Left lung (tissue), 10 donors: ENCODE data around the gene SENP6. TPM values are rescaled to one million over a fixed set of nuclear protein-coding genes. Genes with fewer than 3 reads are reported as not detected.
"Not testable (repeated sequence)": the region's sequence is repeated elsewhere in the genome, so short reads cannot be mapped to it uniquely, and the experiment has no call there.

Experiments used
- ATAC-seq: fragments of 200-7000 bp; cut with Tn5 transposase; one replicate; pipeline ENCODE4 v1.9.1; 2020; ENCODE audit warnings: moderate library complexity
- DNase-seq, 4 donors: peaks; one replicate each; pipeline ENCODE4 v3.0.0-alpha.2; 2013 to 2020
- H3K27ac ChIP-seq, 2 donors: fragments of 200-600 bp; sonication (generic) in 1 of 2; one replicate each; pipeline versions ENCODE4 v1.5.0 to v1.8.0; 2020 to 2021
- H3K27me3 ChIP-seq, 2 donors: fragments of 200-600 bp; sonication (generic) in 1 of 2; one replicate each; pipeline versions ENCODE4 v1.5.0 to v1.8.0; 2020 to 2021
- H3K36me3 ChIP-seq, 2 donors: fragments of 200-600 bp; sonication (generic) in 1 of 2; one replicate each; pipeline versions ENCODE4 v1.5.0 to v1.8.0; 2020 to 2021
- H3K4me1 ChIP-seq, 2 donors: fragments of 200-600 bp; one replicate each; pipeline ENCODE4 v1.8.0; 2021
- H3K4me3 ChIP-seq, 2 donors: fragments of 200-600 bp; sonication (generic) in 1 of 2; one replicate each; pipeline versions ENCODE4 v1.5.0 to v1.8.0; 2020 to 2021; ENCODE audit warnings: mild to moderate bottlenecking in 1 of 2
- H3K9me3 ChIP-seq, 2 donors: fragments of 200-600 bp; sonication (generic) in 1 of 2; one replicate each; pipeline versions ENCODE4 v1.5.0 to v1.8.0; 2020 to 2021
- CTCF ChIP-seq, 2 donors: fragments of 200-600 bp; sonication (generic) in 1 of 2; IDR thresholded peaks; one replicate each; pipeline versions ENCODE4 v1.5.0 to v1.8.0; 2021; ENCODE audit warnings: antibody characterized with exemption in 2 of 2
- intact Hi-C, 2 donors: fragments of 100-400 bp; cut with DNase I; formaldehyde crosslinking; loops; one replicate each; pipeline versions ENCODE4 v1.11.2 to v1.14.2; 2022
- polyA plus RNA-seq, 6 donors: library from polyadenylated mRNA; unstranded; fragments of 120-200 nt; gene quantifications; one replicate each; pipeline ENCODE4 v1.2.1, GENCODE V29; 2013; ENCODE audit not compliant: insufficient read length in 6 of 6
- total RNA-seq, 2 donors: library from RNA; stranded (reverse); fragmentation: NEBNext Ultra II Directional; extraction: Animal tissue kit (Norgen Biotek cat#: 25700); gene quantifications; one replicate each; pipeline ENCODE4 v1.2.1, GENCODE V29; 2021
- donor health status: DM: no; HTN: yes; CAD: no.
- donor health status: DM: no; HTN: no; CAD: no.

The SENP6 gene
- total and polyA plus RNA-seq, 8 donors: 72.8 to 185 (median 163) TPM

GRCh38 chr6:75566137-75566767, 35.4 kb upstream of the SENP6 start:
- ATAC-seq: no peak

GRCh38 chr6:75568100-75568499, 33.6 kb upstream of the SENP6 start:
- DNase-seq (no peak), ATAC-seq (no peak)
- H3K4me3 ChIP-seq: no peak overlapping the region
- no peak overlapping the region for H3K27ac ChIP-seq
- H3K36me3 ChIP-seq: no peaks in the 10 kb centered on the region
- intact Hi-C loops: no loop called here
- no peak for TF ChIP-seq CTCF (IDR thresholded peaks at IDR 0.05)
- H3K4me1 ChIP-seq: no peaks in the 10 kb centered on the region
- peaks cover 0 to 9% of the 10 kb centered on the region in 2 donors for H3K9me3 ChIP-seq
- H3K27me3 ChIP-seq: no peaks in the 10 kb centered on the region

More at GRCh38 chr6:75566137-75566767, 35.4 kb upstream of the SENP6 start:
- no peaks in the 10 kb centered on the region for H3K36me3 ChIP-seq
- DNase-seq: no peak
- no peak overlapping the region for H3K27ac ChIP-seq
- H3K4me3 ChIP-seq: no peak overlapping the region
- TF ChIP-seq CTCF (IDR thresholded peaks at IDR 0.05): no peak
- intact Hi-C loops: no loop called here
- H3K9me3 ChIP-seq: peaks cover 0 to 9% of the 10 kb centered on the region in 2 donors
- no peaks in the 10 kb centered on the region for H3K4me1 ChIP-seq
- no peaks in the 10 kb centered on the region for H3K27me3 ChIP-seq

GRCh38 chr6:75568965-75569364, 32.7 kb upstream of the SENP6 start:
- Histone ChIP-seq H3K27ac (no peak overlapping the region), H3K9me3 (peaks cover 0 to 9% of the 10 kb centered on the region in 2 donors), H3K4me3 (no peak overlapping the region), H3K4me1 (no peaks in the 10 kb centered on the region), H3K36me3 (no peaks in the 10 kb centered on the region), H3K27me3 (no peaks in the 10 kb centered on the region)
- ATAC-seq: no peak
- intact Hi-C loops: no loop called here
- no peak for TF ChIP-seq CTCF (IDR thresholded peaks at IDR 0.05)
- no peak for DNase-seq

- H3K27ac ChIP-seq, ATAC-seq, intact Hi-C loops, H3K4me3 ChIP-seq, H3K4me1 ChIP-seq, DNase-seq, H3K27me3 ChIP-seq, H3K9me3 ChIP-seq, H3K36me3 ChIP-seq: not testable (repeated sequence)
Measured at GRCh38 chr6:75570671-75571070, 31.0 kb upstream of the SENP6 start.

- ATAC-seq (no peak), DNase-seq (no peak)
- no peak overlapping the region for H3K27ac ChIP-seq
- H3K4me3 ChIP-seq: no peak overlapping the region
- no peaks in the 10 kb centered on the region for H3K9me3 ChIP-seq
- TF ChIP-seq CTCF (IDR thresholded peaks at IDR 0.05): no peak
- H3K4me1 ChIP-seq: no peaks in the 10 kb centered on the region
- intact Hi-C loops: no loop called here
- no peaks in the 10 kb centered on the region for H3K36me3 ChIP-seq
- H3K27me3 ChIP-seq: no peaks in the 10 kb centered on the region
Measured at GRCh38 chr6:75572072-75572471, 29.6 kb upstream of the SENP6 start.

GRCh38 chr6:75579951-75580350, 21.7 kb upstream of the SENP6 start:
- Histone ChIP-seq H3K9me3 (no peaks in the 10 kb centered on the region), H3K27ac (no peak overlapping the region), H3K27me3 (no peaks in the 10 kb centered on the region), H3K4me3 (no peak overlapping the region), H3K4me1 (no peaks in the 10 kb centered on the region), H3K36me3 (no peaks in the 10 kb centered on the region)
- ATAC-seq: no peak
- TF ChIP-seq CTCF (IDR thresholded peaks at IDR 0.05): no peak
- DNase-seq: no peak
- intact Hi-C loops: no loop called here
